Measurements from ENCODE around the gene UROC1. TPM values are rescaled to one million over a fixed set of nuclear protein-coding genes. Genes with fewer than 3 reads are reported as not detected.

UROC1 gene
- total RNA-seq, 4 donors from 2014 or later: not detected

DNA sequence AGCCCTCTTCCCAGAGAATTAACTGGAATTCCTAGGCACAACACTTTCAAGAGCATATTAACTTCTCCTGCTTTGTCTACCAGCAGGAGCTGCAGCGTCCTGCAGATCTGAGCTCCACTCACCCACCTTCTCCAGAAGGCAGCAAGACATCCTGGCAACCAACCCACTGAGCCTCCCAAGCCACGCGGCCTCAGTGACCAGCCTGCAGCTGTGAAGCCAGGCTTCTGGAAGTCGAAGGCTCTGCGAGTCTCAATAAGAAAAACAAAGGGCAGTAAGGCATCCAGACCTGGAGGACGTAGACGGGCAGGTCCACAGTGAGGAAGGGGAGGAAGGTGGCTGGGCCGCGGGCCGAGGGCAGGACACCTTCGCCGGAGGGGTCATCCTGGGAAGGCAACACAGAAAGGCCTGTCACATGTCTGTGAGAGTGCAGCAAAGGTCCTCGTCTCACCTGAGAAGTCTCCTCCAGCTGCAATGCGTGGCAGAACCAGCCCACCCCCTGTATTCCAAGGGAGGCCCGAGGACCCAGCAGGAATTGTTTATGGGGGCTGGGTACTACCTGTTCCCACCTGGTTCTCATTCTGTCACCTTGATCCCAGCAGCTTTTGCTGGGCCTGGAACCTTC lies 78.1 kb downstream of the UROC1 start:
- H3K4me3 ChIP-seq: no peak overlapping the region
- DNase-seq (ENCODE audit: low spot score in 2 of 2): no peak
- 86 to 87% methylated on average over 15 of the region's 15 CpGs for WGBS, 2 donors
- H3K36me3 ChIP-seq: peaks cover 0 to 78% (median 0%) of the 10 kb centered on the region in 3 donors
- no peak for TF ChIP-seq POLR2A (IDR thresholded peaks at IDR 0.05)
- TF ChIP-seq EP300 (IDR thresholded peaks at IDR 0.05): no peak
- TF ChIP-seq, protein P1, sequence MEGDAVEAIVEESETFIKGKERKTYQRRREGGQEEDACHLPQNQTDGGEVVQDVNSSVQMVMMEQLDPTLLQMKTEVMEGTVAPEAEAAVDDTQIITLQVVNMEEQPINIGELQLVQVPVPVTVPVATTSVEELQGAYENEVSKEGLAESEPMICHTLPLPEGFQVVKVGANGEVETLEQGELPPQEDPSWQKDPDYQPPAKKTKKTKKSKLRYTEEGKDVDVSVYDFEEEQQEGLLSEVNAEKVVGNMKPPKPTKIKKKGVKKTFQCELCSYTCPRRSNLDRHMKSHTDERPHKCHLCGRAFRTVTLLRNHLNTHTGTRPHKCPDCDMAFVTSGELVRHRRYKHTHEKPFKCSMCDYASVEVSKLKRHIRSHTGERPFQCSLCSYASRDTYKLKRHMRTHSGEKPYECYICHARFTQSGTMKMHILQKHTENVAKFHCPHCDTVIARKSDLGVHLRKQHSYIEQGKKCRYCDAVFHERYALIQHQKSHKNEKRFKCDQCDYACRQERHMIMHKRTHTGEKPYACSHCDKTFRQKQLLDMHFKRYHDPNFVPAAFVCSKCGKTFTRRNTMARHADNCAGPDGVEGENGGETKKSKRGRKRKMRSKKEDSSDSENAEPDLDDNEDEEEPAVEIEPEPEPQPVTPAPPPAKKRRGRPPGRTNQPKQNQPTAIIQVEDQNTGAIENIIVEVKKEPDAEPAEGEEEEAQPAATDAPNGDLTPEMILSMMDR (IDR thresholded peaks at IDR 0.05): no peak
- no peaks in the 10 kb centered on the region for H3K9me3 ChIP-seq
- H3K27me3 ChIP-seq: no peaks in the 10 kb centered on the region
- H3K27ac ChIP-seq: no peak overlapping the region
- no peaks in the 10 kb centered on the region for H3K4me1 ChIP-seq

DNA sequence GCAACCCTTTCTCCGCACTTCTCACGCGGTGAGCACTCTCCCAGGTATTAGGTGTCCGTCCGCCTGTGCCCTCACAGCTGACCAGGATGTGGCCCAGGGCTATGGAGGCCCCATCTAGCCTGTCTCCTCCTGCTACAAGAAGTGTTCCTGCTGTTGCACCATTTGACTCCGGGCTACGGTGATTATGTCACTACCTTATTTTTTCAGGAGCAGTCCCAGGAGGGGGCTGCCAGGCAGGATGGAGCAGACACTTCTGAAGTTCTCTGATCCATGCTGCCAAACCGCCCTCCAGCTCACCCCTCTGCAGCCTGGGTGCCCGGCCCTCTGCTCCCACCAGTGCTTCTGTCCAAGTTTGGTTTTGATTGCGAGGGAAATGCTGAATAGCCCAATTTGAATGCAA lies 78.8 kb downstream of the UROC1 start:
- Histone ChIP-seq H3K4me3 (no peak overlapping the region), H3K27ac (no peak overlapping the region), H3K27me3 (no peaks in the 10 kb centered on the region), H3K4me1 (no peaks in the 10 kb centered on the region), H3K9me3 (no peaks in the 10 kb centered on the region), H3K36me3 (peaks cover 0 to 79% (median 0%) of the 10 kb centered on the region in 3 donors)
- WGBS, 2 donors: 93 to 97% methylated on average over 10 of the region's 10 CpGs
- DNase-seq (ENCODE audit: low spot score in 2 of 2): no peak
- TF ChIP-seq POLR2A (IDR thresholded peaks at IDR 0.05) (no peak), EP300 (IDR thresholded peaks at IDR 0.05) (no peak)
- TF ChIP-seq, protein P1 (IDR thresholded peaks at IDR 0.05): no peak

- no peaks in the 10 kb centered on the region for H3K27me3 ChIP-seq
- H3K36me3 ChIP-seq: peaks cover 0 to 85% (median 0%) of the 10 kb centered on the region in 3 donors
- no peak overlapping the region for H3K4me3 ChIP-seq
- H3K9me3 ChIP-seq: no peaks in the 10 kb centered on the region
- DNase-seq (ENCODE audit: low spot score in 2 of 2): no peak
- H3K4me1 ChIP-seq: no peaks in the 10 kb centered on the region
- TF ChIP-seq EP300 (IDR thresholded peaks at IDR 0.05) (no peak), POLR2A (IDR thresholded peaks at IDR 0.05) (no peak)
- TF ChIP-seq, protein P1 (IDR thresholded peaks at IDR 0.05): no peak
- WGBS, 2 donors: 87 to 90% methylated on average over 8 of the region's 8 CpGs
- no peak overlapping the region for H3K27ac ChIP-seq
Measured at GRCh38 chr3:126438186-126438585, 79.4 kb downstream of the UROC1 start.

GRCh38 chr3:126436826-126437717 lies 80.5 kb downstream of the UROC1 start:
- Histone ChIP-seq H3K27ac (no peak overlapping the region), H3K4me1 (no peaks in the 10 kb centered on the region), H3K9me3 (no peaks in the 10 kb centered on the region), H3K27me3 (no peaks in the 10 kb centered on the region), H3K36me3 (peaks cover 0 to 95% (median 0%) of the 10 kb centered on the region in 3 donors), H3K4me3 (no peak overlapping the region)
- DNase-seq (ENCODE audit: low spot score in 2 of 2): no peak
- no peak for TF ChIP-seq EP300 (IDR thresholded peaks at IDR 0.05)
- TF ChIP-seq, protein P1 (IDR thresholded peaks at IDR 0.05): no peak
- TF ChIP-seq POLR2A (IDR thresholded peaks at IDR 0.05): no peak
- whole genome bisulfite sequencing, 2 donors: 93 to 94% methylated on average over 18 of the region's 18 CpGs
